HG03520 (cell line): ENCODE data around the gene FGD6.
"Not testable (repeated sequence)": the region's sequence is repeated elsewhere in the genome, so short reads cannot be mapped to it uniquely, and the experiment has no call there.

Experiments used
- ATAC-seq: cut with Tn5 transposase; IDR thresholded peaks from one replicate; pipeline ENCODE4 v1.9.1; 2021; ENCODE audit warnings: mild to moderate bottlenecking, moderate library complexity; ENCODE audit not compliant: unreplicated experiment

The FGD6 gene

GRCh38 chr12:95217377-95218149, at the start of gene FGD6, which contains the start of gene VEZT:
TSS of gene FGD6 (minus strand) at chr12:95217467. CDS start at chr12:95217240, 227 bp downstream.
TSS of gene VEZT (plus strand) at chr12:95217807. CDS start at chr12:95217851, 44 bp downstream.
- ATAC-seq = peak; percentile 83

- no peak for ATAC-seq
Observed at GRCh38 chr12:95266254-95266653, 49.0 kb upstream of the FGD6 start.

- no peak for ATAC-seq
Observed at GRCh38 chr12:95265765-95266164, 48.5 kb upstream of the FGD6 start.

GRCh38 chr12:95262808-95263207, 45.5 kb upstream of the FGD6 start:
- ATAC-seq = no peak

DNA sequence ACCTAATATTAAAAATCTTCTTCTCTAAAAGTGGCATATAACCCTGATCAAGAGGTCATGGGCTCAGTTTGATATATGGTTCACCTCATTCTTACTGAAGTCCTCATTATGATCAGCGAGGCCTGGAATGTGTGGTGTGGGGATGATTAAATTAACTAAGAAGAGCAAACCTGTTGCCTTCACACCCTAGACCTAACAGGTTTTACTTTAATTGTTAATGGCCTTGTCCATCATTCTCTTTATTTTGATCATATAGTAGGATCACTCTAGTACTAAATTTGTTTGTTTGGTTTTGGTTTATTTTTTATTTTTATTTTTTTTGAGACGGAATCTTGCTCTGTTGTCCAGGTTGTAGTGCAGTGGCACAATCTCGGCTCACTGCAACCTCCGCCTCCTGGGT, 43.8 kb upstream of the FGD6 start:
- no peak for ATAC-seq

DNA sequence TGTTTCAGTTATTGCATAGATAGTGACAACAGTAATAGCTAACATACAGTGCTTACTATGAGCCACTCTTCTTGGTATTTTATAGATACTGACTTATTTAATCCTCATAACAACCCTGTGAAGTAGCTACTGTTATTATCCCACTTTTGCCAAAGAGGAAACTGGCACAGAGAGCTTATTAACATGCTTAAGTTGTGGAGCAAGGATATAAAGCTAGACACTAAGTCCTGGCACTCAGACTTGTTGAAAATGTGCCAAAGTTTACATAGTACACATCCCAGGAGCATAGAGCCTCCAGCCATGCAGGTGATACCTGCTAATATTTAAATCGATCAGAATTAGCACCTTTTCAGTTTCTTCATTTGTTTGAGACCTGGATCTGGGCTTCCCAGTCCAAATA, 42.1 kb upstream of the FGD6 start:
- ATAC-seq = no peak

DNA sequence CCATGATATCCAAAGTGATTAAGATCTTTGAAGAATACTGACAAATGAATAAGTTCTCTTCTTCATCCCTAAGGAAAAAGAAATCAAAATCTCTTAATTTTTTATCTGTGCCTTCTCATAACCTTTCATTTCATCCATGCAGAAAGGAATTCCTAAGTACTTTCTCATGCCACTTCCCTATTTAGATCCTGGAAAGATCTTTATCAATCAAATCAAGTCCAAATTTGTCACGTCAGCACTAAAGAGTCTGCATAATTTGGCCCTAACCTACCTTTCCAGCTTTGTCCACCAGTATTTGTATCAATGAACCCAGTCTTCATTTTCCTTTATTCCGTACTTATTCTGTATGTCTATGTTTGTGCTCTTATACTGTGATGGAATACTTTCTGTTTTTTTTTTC, 41.5 kb upstream of the FGD6 start:
- no peak for ATAC-seq

- ATAC-seq = no peak
Observed at GRCh38 chr12:95258151-95258550, 40.9 kb upstream of the FGD6 start.

DNA sequence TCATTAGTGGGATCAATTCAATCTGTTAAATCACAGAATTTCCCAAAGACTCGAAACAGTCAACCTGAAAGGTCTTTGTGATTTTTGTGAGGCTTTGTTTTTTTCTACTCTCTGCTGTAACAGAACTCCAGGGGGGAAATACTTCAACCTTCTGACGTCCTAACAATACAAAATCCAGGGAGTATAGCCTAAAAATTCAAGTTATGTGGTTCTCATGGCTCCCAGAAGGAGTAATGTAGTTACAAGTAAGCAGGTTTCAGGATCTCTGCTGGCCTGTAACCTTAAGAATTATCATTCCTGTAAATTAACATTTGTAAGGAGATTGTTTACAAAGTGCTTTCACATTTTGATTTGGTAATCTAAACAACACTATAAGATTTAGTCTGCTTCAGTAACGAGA, 40.3 kb upstream of the FGD6 start:
- no peak for ATAC-seq

- no peak for ATAC-seq
Observed at GRCh38 chr12:95253386-95253785, 36.1 kb upstream of the FGD6 start.

DNA sequence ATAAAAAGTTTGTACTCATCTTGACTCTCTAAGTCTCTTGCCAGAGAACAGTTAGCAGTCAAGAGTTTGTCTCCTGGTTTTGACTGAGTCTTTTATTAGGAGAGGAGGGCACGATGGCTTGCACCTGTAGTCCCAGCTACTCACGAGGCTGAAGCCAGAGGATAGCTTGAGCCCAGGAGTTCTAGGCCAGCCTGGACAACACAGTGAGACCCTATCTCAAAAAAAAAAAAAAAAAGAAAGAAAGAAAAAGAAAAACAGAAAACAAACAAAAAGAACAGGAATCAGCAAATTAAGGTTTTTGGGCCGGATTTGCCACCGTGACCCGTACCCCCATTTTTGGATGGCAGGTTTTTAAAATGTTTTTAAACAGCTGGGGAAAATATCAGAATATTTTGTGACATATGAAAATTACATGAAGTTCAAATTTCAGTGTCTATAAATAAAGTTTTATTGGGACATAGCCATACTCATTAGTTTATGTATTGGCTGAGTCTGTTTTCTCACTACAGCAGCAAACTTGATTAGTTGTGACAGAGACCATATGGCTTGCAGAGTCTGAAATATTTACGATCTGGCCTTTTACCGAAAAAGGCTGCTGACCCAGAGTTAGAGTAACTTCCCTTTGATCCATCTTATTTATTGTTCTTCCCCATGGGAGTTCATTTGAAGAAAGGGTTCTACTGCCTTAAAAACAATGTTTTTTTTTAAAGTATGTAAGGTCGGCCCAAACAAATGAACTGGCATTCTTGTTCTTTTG, 31.5 kb upstream of the FGD6 start:
- ATAC-seq = no peak

DNA sequence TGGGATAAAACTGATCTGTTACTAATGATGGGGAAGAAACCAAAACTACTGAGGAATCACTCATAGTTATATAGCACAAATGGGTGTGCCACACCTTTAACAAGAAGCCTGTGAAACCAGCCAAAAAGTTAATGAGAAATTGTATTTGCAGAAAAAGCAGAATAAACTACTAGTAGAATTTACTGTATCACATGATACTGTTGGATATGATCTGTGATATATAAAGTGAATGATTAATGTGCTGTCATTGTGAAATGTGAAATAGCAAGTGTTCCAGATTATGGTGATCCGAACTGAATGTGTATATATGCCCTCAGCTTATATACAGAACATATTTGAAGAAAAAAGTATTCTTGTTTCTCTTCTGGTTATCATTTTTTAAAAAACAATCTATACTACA, 30.8 kb upstream of the FGD6 start:
- no peak for ATAC-seq

DNA sequence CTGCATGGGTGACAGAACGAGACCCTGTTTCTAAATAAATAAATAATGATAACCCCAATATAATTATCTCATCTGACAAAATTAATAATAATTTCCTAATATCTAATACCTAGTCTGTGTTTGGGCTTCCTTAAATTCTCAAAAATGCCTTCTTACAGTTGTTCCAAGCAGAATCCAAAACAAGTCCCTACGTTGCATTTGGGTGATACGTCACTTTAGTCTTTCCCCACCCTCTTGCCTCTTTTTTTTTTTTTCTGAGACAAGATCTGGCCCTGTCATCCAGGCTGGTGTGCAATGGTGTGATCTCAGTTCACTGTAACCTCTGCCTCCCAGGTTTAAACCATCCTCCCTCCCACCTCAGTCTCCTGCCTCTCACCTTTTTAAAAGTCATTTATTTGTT, 27.1 kb upstream of the FGD6 start:
- ATAC-seq = no peak

DNA sequence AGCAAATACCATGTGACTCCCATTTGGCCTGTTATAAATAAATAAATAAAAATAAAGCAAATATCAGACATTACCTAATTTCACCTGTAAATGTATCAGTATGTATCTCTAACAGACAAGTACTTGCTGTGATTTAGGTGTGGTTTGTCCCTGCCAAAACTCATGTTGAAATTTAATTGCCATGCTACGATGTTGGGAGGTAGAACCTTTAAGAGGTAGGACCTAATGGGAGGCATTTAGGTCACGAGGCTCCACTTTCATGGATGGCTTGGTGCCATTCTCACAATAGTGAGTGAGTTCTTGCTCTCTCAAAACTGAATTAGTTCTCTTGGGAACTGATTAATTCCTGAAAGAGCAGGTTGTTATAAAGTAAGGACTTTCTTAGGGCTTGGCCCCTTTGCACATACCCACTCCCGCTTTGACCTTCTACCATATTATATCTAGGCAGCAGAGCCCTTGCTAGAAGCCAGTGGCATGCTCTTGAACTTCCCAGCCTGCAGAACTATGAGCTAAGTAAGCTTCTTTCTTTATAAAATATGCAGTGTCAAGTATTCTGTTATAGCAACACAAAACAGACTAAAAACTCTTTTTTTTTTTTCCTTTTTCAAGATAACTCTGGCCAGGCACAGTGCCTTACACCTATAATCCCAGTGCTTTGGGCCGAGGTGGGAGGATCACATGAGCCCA, 26.4 kb upstream of the FGD6 start:
- ATAC-seq = no peak

GRCh38 chr12:95241761-95242506, 24.7 kb upstream of the FGD6 start:
- no peak for ATAC-seq

GRCh38 chr12:95241138-95241537, 23.9 kb upstream of the FGD6 start:
- ATAC-seq = not testable (repeated sequence)

- no peak for ATAC-seq
Observed at GRCh38 chr12:95240556-95240955, 23.3 kb upstream of the FGD6 start.

GRCh38 chr12:95239835-95240234, 22.6 kb upstream of the FGD6 start:
- ATAC-seq = not testable (repeated sequence)

- no peak for ATAC-seq
Observed at GRCh38 chr12:95239216-95239615, 21.9 kb upstream of the FGD6 start.

DNA sequence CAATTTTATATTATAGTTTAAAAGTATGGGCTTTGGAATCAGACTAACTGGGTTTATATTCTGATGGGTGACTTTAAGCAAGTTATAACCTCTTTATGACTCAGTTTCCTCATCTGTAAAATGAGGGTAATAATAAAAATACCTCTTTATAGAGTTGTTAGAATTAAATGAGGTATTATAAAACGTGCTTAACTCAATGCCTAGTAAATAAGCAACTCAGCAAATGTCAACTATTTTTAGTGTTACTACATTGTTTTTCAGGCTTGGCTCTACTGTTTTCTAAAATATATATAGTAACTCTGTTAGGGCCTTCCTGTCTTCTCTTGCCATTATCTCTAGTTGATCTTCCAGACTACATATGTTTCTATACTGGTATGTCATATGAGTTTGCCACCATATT, 20.9 kb upstream of the FGD6 start:
- ATAC-seq = no peak

DNA sequence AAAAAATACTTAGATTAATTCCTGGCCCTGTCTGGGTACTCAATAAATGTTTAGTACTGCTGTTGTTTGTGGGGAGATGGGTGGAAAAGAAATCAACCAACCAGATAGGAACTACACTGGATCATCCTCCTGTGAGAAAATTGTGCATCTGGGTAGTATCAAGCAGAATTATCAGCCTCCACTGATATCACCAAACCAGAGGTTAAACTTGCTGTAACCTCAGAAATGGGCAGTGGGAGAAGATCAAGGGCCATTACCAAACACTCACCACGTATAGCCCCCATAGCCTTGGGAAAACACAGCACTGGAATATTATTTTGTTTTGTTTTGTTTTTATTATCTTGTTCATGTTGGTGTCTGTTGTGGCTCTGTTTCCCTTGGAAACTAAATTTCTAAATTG, 20.0 kb upstream of the FGD6 start:
- no peak for ATAC-seq
